Left ventricle myocardium inferior (tissue), 1 donor: ENCODE data around the gene FAM222A. TPM values are rescaled to one million over a fixed set of nuclear protein-coding genes. Genes with fewer than 3 reads are reported as not detected.

Experiments used
- DNase-seq: peaks from one replicate; pipeline ENCODE4 v3.0.0-alpha.2; 2020
- H3K27ac ChIP-seq: fragments of 200-600 bp; replicated peaks from 2 replicates; pipeline ENCODE4 v1.8.0; 2021
- H3K27me3 ChIP-seq: fragments of 200-600 bp; 2 replicates; pipeline ENCODE4 v1.8.0; 2021; ENCODE audit warnings: low read depth
- H3K36me3 ChIP-seq: fragments of 200-600 bp; 2 replicates; pipeline ENCODE4 v1.8.0; 2021
- H3K4me1 ChIP-seq: fragments of 200-600 bp; 2 replicates; pipeline ENCODE4 v1.8.0; 2021
- H3K4me3 ChIP-seq: fragments of 200-600 bp; 2 replicates; pipeline ENCODE4 v1.8.0; 2021; ENCODE audit warnings: mild to moderate bottlenecking, moderate library complexity
- H3K9me3 ChIP-seq: fragments of 200-600 bp; replicated peaks from 2 replicates; pipeline ENCODE4 v1.8.0; 2021
- intact Hi-C: fragments of 100-400 bp; cut with micrococcal nuclease; formaldehyde crosslinking; loops from one replicate; pipeline ENCODE4 v1.11.0; 2022
- total RNA-seq: library from RNA; stranded (reverse); fragmentation: NEBNext Ultra II Directional; extraction: Animal tissue kit (Norgen Biotek cat#: 25700); gene quantifications from one replicate; pipeline ENCODE4 v1.2.1, GENCODE V29; 2021
- TF ChIP-seq, protein P1 (sequence below): fragments of 200-600 bp; IDR thresholded peaks from 2 replicates; pipeline ENCODE4 v1.8.0; 2021; ENCODE audit warnings: antibody characterized with exemption, mild to moderate bottlenecking, borderline replicate concordance
- donor health status: DM: no; HTN: yes; CAD: no; lungs with severe emphysema.

Gene FAM222A
- total RNA-seq, 1 donor from 2014 or later, result 20.0 TPM

DNA sequence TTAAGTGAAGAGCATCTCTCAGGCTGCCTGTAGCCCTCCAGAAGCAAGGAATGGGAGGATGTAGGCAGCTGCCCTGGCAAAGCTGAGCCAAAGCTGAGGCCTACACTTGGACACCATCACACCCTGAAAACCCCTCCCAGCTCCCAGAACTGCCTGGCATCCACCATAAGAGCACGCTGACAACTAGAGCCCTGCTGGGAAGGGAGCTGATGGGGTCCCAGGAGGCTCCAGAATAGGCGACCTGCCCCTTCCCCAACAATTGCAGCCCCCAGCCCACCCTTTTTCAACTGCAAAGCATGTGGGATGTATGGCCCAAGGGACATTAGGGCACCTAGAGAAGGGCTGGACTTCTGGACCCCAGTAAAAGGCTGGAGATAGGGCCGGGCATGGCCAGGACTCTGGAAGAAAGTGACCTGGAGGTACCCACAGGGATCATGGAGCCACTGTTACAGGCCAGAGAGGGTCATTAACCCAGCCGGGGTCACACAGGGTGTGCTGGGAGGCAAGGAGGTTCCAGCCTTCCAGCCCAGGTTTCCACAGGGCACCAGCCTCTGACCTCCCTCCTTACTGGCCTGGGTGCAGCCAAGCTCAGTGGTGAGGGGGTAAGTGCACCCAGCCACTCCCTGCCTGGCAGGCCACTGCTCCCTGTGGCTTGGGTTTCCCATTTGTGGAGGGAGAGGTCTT is 27.8 kb downstream of the FAM222A start:
- H3K9me3 ChIP-seq, result no peaks in the 10 kb centered on the region
- no peak overlapping the region for H3K27ac ChIP-seq
- no peaks in the 10 kb centered on the region for H3K27me3 ChIP-seq
- no peaks in the 10 kb centered on the region for H3K36me3 ChIP-seq
- peaks cover 16% of the 10 kb centered on the region for H3K4me1 ChIP-seq
- peak; percentile 4 for DNase-seq
- no peak overlapping the region for H3K4me3 ChIP-seq
- TF ChIP-seq, protein P1, sequence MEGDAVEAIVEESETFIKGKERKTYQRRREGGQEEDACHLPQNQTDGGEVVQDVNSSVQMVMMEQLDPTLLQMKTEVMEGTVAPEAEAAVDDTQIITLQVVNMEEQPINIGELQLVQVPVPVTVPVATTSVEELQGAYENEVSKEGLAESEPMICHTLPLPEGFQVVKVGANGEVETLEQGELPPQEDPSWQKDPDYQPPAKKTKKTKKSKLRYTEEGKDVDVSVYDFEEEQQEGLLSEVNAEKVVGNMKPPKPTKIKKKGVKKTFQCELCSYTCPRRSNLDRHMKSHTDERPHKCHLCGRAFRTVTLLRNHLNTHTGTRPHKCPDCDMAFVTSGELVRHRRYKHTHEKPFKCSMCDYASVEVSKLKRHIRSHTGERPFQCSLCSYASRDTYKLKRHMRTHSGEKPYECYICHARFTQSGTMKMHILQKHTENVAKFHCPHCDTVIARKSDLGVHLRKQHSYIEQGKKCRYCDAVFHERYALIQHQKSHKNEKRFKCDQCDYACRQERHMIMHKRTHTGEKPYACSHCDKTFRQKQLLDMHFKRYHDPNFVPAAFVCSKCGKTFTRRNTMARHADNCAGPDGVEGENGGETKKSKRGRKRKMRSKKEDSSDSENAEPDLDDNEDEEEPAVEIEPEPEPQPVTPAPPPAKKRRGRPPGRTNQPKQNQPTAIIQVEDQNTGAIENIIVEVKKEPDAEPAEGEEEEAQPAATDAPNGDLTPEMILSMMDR, result no peak
- intact Hi-C loops, result no loop called here

DNA sequence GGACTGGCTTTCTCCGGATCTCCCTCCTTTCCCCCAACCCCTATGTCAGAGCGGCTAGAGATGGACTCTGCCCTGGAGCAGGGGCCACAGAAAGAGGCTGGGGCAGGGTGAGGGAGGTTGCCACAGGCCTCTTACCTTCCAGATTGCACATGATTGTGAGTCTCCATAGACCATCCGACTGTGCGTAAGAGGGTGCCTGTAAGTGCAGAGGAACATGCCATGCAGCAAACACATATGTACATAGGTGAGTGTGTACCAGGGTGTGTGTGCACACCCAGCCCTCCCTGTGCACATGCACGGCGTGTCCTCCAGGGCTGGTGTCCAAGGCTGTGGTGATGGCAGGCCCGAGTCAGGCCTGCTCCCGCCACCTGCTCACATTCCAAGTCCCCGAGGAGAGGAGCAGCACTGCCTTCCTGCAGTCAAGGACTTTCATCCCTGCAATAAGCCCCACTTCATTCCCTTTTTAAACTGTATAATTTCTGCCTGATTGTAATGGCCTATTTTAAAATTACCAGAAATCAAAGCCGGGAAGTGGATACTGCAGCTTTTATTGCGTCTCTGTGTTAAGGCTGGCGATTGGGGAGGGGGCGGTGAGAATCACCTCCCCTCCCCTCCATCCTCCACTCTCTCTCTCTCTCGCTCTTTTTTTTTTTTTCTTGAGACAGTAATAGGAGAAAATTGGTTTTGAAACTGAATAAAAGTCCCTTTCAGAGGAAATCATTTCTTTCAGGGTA is 28.5 kb downstream of the FAM222A start:
- no peaks in the 10 kb centered on the region for H3K36me3 ChIP-seq
- no peak for DNase-seq
- no peak overlapping the region for H3K4me3 ChIP-seq
- H3K9me3 ChIP-seq, result no peaks in the 10 kb centered on the region
- no peaks in the 10 kb centered on the region for H3K27me3 ChIP-seq
- TF ChIP-seq, protein P1, result no peak
- H3K27ac ChIP-seq, result no peak overlapping the region
- peaks cover 15% of the 10 kb centered on the region for H3K4me1 ChIP-seq
- intact Hi-C loops, result no loop called here

DNA sequence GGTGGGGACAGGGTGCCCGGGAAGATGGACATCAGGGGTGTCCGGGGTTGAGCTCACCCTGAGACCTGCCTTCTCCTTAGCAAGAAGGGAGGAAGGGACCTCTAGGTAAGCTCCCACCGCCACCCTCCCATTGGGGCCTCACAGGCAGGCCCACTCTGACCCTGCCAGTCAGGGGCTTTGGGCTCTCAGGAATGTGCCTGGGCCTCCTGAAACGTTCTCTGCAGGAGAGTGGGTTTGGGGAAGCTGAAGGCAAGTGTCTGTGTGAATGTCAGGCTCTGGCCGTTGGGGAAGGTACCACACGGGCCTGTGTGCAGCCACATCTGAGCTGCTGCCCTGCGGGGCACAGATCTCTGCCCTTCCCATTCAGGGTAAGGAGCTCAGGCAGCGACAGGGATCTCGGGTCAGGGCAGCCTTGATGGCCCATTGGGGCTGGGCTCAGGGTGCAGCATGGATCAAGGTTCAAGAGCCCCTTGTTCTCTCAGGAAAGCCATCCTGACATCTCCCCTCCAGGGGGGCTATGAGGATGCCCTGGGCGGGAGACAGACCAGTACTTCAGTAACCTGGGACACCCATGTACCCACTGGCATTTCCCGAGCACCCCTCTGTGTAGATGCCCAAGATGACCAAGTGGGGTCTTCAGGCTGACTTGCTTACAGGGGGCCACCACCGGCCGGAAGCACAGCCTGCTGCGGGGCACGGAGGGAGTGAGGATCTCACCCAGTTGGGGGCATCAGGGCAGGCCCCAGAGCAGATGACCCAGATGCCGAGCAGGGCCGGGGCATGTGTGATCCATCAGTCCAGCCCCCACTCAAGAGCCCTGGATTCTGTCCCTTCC is 29.7 kb downstream of the FAM222A start:
- no peak overlapping the region for H3K27ac ChIP-seq
- peak; percentile 2 for DNase-seq
- H3K36me3 ChIP-seq, result no peaks in the 10 kb centered on the region
- intact Hi-C loops, result no loop called here
- H3K9me3 ChIP-seq, result no peaks in the 10 kb centered on the region
- H3K4me1 ChIP-seq, result peaks cover 15% of the 10 kb centered on the region
- TF ChIP-seq, protein P1, result no peak
- H3K4me3 ChIP-seq, result no peak overlapping the region
- H3K27me3 ChIP-seq, result no peaks in the 10 kb centered on the region

DNA sequence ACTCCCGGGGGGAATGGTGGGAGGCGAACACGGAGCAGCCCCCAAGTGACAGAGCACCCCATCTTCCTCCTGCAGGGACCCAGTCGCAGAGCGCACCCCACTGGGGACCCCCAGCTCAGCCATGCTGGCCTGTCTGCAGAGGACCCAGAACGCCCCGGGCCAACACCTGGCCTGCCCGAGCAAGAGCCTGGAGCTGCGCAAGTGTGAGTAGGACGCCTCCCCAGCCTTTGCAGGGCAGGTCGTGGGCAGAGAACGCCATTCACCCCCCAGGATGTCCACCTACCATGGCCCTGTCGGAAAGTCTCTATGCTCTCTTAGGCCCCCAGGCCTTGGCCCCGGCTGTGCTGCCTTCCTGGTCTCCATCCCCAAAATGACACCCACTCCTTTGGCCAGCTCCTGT is 30.4 kb downstream of the FAM222A start:
- intact Hi-C loops, result no loop called here
- no peaks in the 10 kb centered on the region for H3K36me3 ChIP-seq
- no peaks in the 10 kb centered on the region for H3K9me3 ChIP-seq
- H3K4me1 ChIP-seq, result peaks cover 15% of the 10 kb centered on the region
- H3K4me3 ChIP-seq, result no peak overlapping the region
- peak; percentile 2 for DNase-seq
- no peak overlapping the region for H3K27ac ChIP-seq
- TF ChIP-seq, protein P1, result no peak
- H3K27me3 ChIP-seq, result no peaks in the 10 kb centered on the region
